AG09319 (cell line): ENCODE data around the gene FRMD4B.
"Not testable (repeated sequence)": the region's sequence is repeated elsewhere in the genome, so short reads cannot be mapped to it uniquely, and the experiment has no call there.

Experiments used
- DNase-seq: peaks from one replicate; pipeline ENCODE4 v3.0.0-alpha.2; 2010; ENCODE audit warnings: low read depth; ENCODE audit errors: extremely low read depth
- CTCF ChIP-seq: IDR thresholded peaks from 2 replicates; pipeline ENCODE4 v1.5.1; 2011; ENCODE audit warnings: low read depth, mild to moderate bottlenecking, inconsistent platforms, low read length, moderate library complexity

Gene FRMD4B

GRCh38 chr3:69324362-69325025 is 61.4 kb downstream of the FRMD4B start:
- no peak for DNase-seq

GRCh38 chr3:69323941-69324340 is 61.9 kb downstream of the FRMD4B start:
- TF ChIP-seq CTCF, result no peak
- no peak for DNase-seq

More at GRCh38 chr3:69324362-69325025, 61.4 kb downstream of the FRMD4B start:
- peak; percentile 22 for TF ChIP-seq CTCF

- not testable (repeated sequence) for DNase-seq
These were observed 63.4 kb downstream of the FRMD4B start for GRCh38 chr3:69322512-69322911.

DNA sequence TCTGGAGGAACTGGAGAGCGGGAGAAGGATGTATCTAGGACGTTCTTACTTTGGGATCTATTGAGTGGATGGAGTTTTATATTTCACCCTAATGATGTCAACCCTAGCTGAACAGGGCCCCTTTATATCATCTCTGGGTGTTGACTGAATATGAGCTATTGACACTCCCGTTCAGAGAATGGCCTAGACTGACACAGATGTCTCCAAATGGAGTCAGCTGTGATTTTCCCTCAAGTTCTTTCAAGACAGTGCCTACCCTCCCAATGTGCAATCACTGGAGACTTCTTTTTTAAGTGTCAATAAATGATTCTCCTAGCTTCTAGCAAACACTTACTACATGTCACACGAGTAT is 63.8 kb downstream of the FRMD4B start:
- DNase-seq, result no peak
- TF ChIP-seq CTCF, result no peak

DNA sequence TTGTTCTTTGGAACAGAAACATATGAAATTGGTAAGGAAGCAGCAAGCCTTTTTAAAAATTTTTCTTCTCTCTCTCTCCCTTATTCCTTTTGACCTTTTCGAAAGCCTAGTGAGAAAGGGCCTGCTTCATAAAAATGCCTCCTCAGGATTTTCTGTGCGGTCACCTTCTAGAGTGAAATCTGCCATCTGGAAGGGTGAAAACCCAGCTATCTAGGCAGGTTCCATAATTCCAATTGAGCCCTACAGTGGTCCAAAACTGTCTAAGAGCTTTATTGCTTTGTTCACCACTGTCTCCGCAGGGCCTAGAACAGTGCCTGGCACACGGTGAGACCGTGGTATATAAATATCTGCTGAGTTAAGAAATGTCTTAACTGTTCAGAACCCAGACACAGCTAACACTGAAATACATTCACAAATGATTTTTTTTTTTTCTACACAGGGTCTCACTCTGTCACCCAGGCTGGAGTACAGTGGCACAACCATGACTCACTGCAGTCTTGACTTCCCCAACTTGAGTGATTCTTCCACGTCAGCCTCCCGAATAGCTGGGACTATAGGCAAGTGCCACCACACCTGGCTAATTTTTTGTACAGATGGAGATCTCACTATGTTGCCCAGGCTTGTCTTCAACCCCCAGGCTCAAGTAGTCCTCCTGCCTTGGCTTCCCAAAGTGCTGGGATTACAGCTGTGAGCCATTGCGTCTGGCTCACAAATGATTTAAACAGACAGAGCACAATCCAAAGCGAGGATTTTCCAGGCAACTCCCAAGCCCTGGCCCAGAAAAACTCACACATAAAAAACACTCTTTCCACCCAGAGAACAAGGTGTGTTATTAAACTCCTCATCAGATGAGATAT is 64.4 kb downstream of the FRMD4B start:
- TF ChIP-seq CTCF, result no peak

GRCh38 chr3:69320871-69321271 is 65.0 kb downstream of the FRMD4B start:
- TF ChIP-seq CTCF, result no peak
- no peak for DNase-seq

More for the DNA sequence above, 64.4 kb downstream of the FRMD4B start:
- no peak for DNase-seq

- no peak for DNase-seq
- TF ChIP-seq CTCF, result no peak
These were observed 66.2 kb downstream of the FRMD4B start for GRCh38 chr3:69319652-69320051.

- DNase-seq, result no peak
- no peak for TF ChIP-seq CTCF
These were observed 67.5 kb downstream of the FRMD4B start for GRCh38 chr3:69318410-69318809.
